C1 segment of cervical spinal cord (tissue), 14 donors: ENCODE measurements around the gene ATL1.

Experiments used
- DNase-seq, 14 donors: peaks; one replicate each; lab custom pipeline; 2025; lab: John Stamatoyannopoulos, UW

ATL1 gene

DNA sequence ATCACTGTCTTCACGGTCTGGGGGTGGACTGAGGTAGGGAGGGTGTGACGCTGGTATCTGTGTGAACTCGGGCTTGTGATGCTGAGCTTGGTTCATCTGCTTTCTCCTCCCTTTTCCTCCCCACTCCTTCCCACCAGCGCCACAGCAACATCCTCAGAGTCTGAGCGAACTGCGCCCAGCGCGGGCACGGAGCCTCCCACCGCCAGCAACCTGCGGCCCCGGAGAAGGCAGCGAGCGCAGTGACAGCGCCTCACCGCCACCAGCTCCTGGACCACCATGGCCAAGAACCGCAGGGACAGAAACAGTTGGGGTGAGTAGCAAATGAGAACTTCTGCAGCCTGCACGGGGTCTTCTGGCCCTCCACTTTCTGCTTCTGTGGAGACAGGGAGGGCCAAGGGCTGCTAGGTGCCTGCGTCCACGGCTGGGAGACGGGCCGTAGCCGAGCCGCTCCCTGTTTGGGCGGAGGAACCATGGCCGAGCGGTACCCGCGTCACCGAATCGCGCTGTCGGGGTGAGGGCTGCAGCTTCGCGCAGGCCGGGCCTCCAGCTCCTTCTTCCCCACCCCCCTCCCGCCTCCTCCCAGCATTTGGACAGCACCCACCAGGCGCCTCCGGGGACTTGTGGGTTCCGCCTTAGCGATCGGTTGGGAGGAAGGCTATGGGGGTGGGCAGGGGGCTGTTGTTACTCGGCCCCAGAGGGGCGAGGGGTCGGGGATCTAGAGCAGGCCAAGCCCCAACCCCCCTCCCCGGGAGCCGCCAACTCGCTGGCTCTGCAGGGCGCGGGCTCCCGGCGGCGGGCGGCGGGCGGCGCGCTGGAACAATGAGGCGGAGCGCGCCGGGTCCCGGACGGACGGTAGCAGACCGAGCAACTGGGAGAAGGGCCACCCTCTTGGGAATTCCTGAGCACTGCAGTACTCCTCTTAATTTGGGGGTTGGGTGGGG is at the start of gene ATL1:
TSS of gene ATL1 (plus strand) at position 156 of the 941 bp plus-strand sequence. CDS start at position 277, 121 bp downstream.
- DNase-seq, result peak; percentile 33 to 89 (median 82)

GRCh38 chr14:50510157-50510556 is 49.8 kb upstream of the ATL1 start:
- no peak for DNase-seq

DNA sequence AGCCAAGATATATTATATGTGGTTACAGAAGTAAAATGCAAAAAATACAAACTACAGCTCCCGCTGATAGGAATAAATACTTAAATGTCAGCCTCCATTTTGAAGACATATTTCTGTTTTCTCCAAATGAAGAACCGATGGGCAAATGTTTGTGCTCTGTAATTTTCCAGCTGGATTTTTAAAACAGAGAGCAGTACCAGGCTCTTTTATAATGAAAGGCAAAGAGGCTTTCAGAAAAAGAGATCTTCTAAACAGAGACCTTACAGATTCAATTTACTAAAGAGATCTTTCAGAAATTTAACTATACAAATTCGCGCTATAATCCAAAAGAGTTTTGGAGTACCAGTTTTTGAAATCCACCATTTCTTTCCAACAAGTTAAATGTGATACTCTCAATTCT is 47.5 kb upstream of the ATL1 start:
- DNase-seq, result no peak

DNA sequence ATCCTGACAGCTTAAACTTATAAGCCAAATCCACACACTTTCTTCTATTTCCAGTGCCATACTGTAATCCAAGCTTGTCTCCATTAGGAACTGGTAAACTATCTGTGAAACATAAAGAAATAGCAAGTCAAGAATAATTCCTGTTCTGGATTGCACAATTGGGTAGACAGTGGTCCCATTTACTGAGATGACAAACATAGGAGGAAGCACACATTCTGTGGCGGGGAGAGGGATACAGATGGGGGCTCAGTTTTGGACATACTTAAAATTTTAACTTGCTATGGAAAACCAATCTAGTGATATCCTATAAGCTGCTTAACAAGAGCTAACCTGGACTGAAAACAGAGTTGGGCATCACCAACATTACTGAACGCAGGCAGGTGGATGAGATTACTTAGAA is 43.9 kb upstream of the ATL1 start:
- no peak for DNase-seq

- no peak for DNase-seq
Observed at GRCh38 chr14:50520947-50521815, 38.8 kb upstream of the ATL1 start.

DNA sequence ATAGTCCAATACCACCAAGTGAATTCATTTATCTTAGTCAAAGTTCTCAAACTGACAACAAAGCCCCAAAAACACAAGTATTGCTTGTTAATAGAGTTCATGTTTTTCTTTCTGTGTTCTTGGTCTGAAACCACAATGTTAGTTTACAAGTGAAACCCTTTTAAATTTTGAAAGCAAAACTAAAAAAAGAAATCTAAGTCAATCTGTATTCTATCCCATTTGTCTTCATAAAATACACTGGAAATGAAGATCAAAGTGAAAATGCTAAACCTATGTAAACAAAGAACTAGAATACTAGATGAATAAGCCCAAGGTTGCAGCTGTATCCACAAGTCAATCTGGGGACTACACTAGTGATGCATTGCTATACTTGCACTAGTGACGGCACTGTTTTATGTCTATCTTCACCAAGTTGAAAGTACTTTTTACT is 38.0 kb upstream of the ATL1 start:
- no peak for DNase-seq

DNA sequence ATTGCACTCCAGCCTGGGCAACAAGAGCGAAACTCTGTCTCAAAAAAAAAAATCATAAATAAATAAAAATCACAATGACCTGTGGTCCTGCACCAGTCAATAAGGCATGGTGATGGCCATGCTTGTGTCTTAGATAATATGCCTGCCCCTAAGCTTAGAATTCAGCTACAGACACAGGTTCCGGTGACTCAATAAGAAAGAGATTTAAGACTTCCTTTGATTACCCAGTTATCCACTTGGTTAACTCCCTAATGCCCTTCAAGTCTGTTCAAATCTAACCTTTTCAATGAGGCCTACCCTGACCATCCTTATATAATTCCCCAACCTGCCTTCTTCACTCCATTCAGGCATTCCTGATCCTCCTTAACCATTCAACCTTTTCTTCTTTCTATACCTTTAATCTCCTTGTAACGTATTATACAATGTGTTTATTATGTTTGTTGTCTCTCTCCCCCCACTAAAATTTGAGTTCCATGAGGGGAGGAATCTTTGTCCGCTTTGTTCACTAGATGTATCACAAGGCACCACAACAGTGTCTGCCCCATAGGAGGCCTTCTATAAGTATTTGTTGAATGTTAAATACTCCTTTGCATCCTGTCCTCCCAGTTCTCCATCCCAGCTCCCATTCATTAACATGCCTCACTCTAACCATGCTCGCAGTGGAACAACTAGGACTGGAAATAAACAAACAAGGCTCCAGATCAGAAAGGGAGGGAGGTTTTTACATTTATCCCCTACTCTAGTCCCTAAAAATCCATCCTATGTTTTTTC is 36.5 kb upstream of the ATL1 start:
- DNase-seq, result no peak

DNA sequence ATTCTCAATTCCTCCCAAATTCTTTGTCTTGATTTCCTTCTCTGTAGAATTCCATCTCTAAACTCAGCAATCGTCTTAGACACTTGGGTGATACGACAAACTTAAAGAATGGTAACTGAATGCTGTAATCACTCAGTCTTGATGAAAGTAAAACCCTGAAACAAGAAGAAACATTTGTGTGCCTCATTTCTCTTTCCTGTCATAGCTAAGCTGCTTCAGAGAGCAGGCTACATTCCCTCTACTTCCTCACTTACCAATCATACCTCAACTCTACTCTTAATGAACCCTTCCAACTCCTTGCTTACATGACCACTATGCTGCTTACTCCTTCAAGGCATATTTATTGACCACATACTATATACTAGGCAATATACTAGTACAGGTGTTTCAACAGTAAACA is 35.9 kb upstream of the ATL1 start:
- DNase-seq, result no peak

DNA sequence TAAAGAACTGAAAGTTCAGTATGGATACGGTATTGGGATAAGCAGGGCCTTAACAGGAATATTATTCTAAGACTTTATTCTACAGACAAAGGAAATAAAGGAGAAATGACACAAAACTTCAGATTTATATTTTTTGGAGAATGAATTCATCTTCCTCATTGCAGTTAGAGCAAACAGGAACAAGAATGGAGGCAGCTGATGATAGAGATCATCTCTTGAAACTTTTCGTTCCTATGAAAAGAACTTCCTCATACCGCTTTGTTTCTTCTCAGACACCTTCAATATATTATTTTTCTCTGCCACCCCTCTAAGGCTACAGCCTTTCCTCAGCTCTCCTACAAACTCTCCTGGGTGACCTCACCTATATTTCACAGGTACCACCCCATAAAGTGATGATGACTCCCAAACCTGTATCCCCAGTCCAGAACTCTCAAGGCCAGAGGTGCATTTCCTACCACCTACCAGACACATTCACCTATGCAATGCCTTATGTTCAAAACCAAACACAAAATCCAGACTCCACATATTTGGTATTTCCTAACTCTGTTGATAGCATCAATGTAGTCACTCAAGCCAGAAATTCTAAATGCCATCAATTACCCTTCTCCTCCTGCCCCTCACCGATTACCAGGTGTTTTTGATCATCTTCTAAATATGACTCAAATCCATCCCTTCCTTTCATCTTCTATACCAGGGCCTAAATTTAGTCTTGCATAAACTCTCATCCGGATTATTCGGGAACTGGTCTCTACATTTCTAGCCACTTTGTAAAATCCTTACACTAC is 35.0 kb upstream of the ATL1 start:
- DNase-seq, result no peak

DNA sequence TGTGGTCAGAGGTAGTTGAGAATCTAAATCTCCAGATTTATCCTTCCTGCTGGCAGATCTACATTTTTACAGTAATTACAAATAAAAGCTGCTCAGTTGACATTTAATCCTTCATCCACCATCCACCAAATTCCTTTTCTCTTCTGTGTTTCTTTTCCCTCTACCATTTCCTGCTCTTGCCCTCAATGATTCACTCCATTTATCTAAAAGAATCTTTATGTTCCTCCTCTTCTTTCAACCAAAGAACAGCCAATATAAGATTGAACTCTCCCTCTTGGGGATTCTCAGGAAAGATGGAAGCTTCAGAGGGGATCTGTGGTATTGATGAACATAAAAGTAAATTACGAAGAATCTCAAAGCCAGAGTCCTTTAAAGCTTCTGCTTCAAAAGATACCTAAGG is 31.9 kb upstream of the ATL1 start:
- no peak for DNase-seq

DNA sequence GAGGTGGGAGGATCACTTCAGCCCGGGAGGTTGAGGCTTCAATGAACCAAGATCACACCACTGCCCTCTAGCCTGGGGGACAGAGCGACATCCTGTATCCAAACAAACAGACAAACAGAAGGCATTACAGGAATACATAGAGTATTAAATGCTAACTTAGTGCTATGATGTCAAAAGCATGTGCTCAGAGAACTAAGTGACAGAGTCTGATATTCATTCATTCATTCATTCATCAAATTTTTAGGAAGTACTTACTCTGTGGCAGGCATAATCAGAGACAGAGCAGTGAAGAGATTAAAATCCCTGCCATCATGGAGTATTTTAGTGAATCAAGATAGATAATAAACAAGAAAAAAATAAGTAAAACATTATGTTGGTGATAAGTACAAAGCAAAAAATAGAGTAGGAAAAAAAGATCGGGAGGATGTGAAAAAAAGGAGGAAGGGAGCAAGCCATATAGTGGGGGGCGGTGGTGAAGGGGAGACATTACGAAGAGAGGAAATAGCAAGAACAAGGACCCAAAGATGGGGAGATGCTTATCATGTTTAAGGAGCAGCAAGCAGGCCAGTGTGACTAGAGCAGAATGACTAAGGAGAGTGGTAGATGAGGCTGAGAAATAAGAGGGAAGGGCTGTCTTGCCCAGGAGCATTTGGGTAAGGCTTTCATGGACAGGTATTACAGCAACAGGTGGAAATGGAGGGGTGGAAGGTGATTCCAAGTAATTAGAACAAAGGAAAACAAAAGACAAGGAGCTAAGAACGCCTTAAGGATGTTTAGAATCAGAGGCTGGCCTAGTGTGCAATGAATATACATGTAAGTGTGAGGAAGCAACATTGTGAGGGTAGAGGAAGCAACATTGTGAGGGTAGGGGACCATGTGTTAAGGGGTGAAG is 30.4 kb upstream of the ATL1 start:
- no peak for DNase-seq

- no peak for DNase-seq
Observed at GRCh38 chr14:50530358-50530757, 29.6 kb upstream of the ATL1 start.

DNA sequence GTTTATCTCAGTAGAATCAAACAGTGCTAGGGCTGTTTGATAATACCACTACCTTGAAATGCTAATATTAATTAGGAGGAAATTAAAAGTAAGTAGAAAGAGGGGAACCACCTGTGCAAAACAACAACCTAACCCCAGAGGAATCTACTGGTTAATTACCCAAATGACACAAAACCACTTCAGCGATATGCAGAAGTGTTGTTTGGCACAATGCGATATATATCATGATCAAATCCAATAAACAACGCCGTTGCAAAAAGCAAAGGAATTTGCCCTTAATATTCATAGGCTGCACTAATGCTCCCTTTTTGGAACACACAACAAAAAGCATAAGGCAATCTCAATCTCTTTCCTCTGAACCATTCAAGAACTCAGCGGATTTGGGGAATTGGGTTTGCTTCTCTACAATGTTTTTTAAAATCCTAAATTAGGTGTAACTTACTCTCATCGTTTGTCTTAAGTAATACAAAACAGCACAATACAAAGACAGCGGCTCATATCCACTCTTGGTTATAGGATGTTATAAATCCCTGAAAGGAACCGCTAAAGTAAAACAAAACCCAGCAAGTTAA is 29.1 kb upstream of the ATL1 start:
- no peak for DNase-seq

- DNase-seq, result peak in 12 of 14 donors; percentile 43 to 77 (median 58)
Observed at GRCh38 chr14:50531595-50532501, 28.1 kb upstream of the ATL1 start.

- peak; percentile 28 to 94 (median 82) for DNase-seq
Observed at GRCh38 chr14:50532502-50533240, 27.3 kb upstream of the ATL1 start, which contains the start of gene MAP4K5. TSS of gene MAP4K5 (minus strand) at chr14:50532569. CDS start at chr14:50532049, 520 bp downstream.

GRCh38 chr14:50533241-50533705 is 26.7 kb upstream of the ATL1 start:
- peak in 1 of 14 donors; percentile 55 for DNase-seq

DNA sequence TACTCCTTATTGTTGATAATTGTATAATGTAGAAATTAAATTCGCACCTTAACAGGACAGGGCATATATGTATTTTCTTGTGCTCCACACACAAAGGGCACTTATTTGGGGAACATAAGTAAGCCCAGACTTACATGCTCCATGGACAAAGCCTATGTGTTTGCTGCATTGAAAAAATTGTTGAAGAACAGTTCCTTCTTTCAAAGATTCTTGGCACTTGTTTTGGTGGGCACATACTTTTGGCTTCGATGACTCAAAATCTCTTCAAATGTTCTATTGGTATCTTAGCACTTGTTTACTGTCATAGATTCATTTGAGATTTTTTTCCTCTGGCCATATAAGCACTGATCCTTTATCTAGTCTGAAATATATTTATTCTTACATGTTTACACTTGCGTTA is 26.1 kb upstream of the ATL1 start:
- DNase-seq, result peak in 1 of 14 donors; percentile 62
